Measurements from ENCODE around the gene CYTH1.
"Not testable (repeated sequence)": the region's sequence is repeated elsewhere in the genome, so short reads cannot be mapped to it uniquely, and the experiment has no call there.

Gene CYTH1

DNA sequence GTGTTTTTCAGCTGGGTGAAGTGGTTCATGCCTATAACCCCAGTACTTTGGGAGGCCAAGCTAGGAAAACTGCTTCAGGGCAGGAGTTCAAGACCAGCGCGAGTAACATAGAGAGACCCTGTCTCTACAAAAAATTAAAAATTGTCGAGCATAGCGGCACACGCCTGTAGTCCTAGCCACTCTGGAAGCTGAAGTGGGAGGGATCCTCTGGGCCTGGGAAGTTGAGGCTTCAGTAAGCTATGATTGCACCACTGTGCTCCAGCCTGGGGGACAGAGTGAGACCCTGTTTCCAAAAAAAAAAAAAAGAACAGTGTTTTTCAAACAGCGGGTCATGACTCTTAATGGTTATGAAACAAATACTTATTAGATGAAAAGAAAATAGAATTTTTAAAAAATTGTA is 2.3 kb upstream of the CYTH1 start:
- H3K4me3 ChIP-seq (replicated peaks; ENCODE audit: low read depth, low read length), result no peak overlapping the region
- no peak for DNase-seq (ENCODE audit: extremely low read depth, low read depth)

GRCh38 chr17:78783711-78784324 is 1.7 kb upstream of the CYTH1 start:
- no peak for DNase-seq (ENCODE audit: extremely low read depth, low read depth)
- TF ChIP-seq, protein P1, sequence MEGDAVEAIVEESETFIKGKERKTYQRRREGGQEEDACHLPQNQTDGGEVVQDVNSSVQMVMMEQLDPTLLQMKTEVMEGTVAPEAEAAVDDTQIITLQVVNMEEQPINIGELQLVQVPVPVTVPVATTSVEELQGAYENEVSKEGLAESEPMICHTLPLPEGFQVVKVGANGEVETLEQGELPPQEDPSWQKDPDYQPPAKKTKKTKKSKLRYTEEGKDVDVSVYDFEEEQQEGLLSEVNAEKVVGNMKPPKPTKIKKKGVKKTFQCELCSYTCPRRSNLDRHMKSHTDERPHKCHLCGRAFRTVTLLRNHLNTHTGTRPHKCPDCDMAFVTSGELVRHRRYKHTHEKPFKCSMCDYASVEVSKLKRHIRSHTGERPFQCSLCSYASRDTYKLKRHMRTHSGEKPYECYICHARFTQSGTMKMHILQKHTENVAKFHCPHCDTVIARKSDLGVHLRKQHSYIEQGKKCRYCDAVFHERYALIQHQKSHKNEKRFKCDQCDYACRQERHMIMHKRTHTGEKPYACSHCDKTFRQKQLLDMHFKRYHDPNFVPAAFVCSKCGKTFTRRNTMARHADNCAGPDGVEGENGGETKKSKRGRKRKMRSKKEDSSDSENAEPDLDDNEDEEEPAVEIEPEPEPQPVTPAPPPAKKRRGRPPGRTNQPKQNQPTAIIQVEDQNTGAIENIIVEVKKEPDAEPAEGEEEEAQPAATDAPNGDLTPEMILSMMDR (IDR thresholded peaks at IDR 0.05; ENCODE audit: low read depth, low read length, missing control alignments), result no peak
- no peak overlapping the region for H3K4me3 ChIP-seq (replicated peaks; ENCODE audit: low read depth, low read length)

More for the DNA sequence above, 2.3 kb upstream of the CYTH1 start:
- TF ChIP-seq, protein P1 (IDR thresholded peaks at IDR 0.05; ENCODE audit: low read depth, low read length, missing control alignments), result no peak

DNA sequence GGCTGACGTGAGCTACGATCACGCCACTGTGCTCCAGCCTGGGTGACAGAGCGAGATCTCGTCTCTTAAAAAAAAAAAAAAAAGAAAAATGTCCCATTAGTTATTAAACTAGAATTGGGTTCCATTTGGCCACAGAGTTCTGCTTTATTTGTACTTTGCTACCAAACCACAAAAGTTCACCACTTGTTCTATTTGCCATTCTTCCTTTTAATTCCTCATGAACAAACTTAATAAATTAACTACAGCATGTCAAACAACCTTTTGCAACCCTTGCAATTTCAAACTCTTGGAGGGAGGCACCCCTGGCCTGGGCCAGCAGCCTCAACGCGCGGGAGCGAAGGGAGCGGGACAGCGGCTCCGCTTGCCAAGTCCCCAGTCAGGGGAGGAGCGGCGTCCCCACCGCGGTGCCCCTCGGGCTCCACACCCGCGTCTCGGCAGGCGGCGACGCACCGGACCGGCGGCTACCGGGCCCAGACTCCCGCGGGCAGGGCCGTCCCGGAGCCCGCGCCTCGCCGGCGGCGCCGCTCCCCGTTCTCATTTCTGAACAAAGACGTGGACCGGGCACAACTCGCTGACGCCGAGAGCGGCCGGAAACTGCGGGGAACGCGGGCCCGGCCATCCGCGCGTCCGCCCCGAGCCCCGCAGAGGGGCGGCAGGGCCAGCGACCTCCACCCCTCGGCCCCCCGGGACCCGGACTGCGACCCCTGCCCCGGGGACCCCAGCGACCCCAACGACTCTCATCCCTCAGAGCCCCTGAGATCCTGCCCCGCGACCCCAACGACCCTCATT is 775 bp downstream of the CYTH1 start:
- no peak for DNase-seq (ENCODE audit: extremely low read depth, low read depth)
- H3K4me3 ChIP-seq (replicated peaks; ENCODE audit: low read depth, low read length), result peak overlapping the region; percentile 69

DNA sequence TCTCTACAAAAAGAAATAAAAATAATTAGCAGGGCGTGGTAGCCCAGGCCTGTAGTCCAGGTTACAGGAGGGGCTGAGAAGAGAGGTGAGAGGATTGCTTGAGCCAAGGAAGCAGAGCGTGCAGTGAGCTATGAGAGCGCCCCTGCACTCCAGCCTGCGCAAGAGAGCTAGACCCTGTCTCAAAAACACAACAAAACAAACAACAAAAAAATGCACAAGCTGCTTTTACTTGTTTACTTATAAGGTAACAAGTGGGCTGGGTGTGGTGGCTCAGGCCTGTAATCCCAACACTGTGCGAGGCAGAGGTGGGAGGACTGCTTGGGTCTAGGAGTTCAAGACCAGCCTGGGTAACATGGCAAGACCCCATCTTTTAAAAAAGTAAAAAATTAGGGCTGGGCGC is 1.7 kb downstream of the CYTH1 start:
- no peak for DNase-seq (ENCODE audit: extremely low read depth, low read depth)
- H3K4me3 ChIP-seq (replicated peaks; ENCODE audit: low read depth, low read length), result peak overlapping the region; percentile 69; the same call in 1 of the 2 replicates
- TF ChIP-seq, protein P1 (IDR thresholded peaks at IDR 0.05; ENCODE audit: low read depth, low read length, missing control alignments), result no peak

More for the DNA sequence above, 775 bp downstream of the CYTH1 start:
- TF ChIP-seq, protein P1 (IDR thresholded peaks at IDR 0.05; ENCODE audit: low read depth, low read length, missing control alignments), result no peak

- H3K4me3 ChIP-seq (replicated peaks; ENCODE audit: low read depth, low read length), result no peak overlapping the region
- no peak for DNase-seq (ENCODE audit: extremely low read depth, low read depth)
Measured at GRCh38 chr17:78779850-78780249, 2.2 kb downstream of the CYTH1 start.

GRCh38 chr17:78779286-78779651 is 2.8 kb downstream of the CYTH1 start:
- not testable (repeated sequence) for H3K4me3 ChIP-seq (replicated peaks; ENCODE audit: low read depth, low read length); DNase-seq (ENCODE audit: extremely low read depth, low read depth)

More at GRCh38 chr17:78779850-78780249, 2.2 kb downstream of the CYTH1 start:
- TF ChIP-seq, protein P1 (IDR thresholded peaks at IDR 0.05; ENCODE audit: low read depth, low read length, missing control alignments), result no peak

GRCh38 chr17:78777881-78778280 is 4.2 kb downstream of the CYTH1 start:
- H3K4me3 ChIP-seq (replicated peaks; ENCODE audit: low read depth, low read length), result no peak overlapping the region
- DNase-seq (ENCODE audit: extremely low read depth, low read depth), result no peak
- TF ChIP-seq, protein P1 (IDR thresholded peaks at IDR 0.05; ENCODE audit: low read depth, low read length, missing control alignments), result no peak
